CD14-positive monocyte (primary cell): ENCODE results near the gene TMEM185A. TPM values are rescaled to one million over a fixed set of nuclear protein-coding genes. Genes with fewer than 3 reads are reported as not detected.
"Not testable (repeated sequence)": the region's sequence is repeated elsewhere in the genome, so short reads cannot be mapped to it uniquely, and the experiment has no call there.

ENCODE experiments used
- DNase-seq, 3 donors: peaks; one replicate each; pipeline ENCODE4 v3.0.0-alpha.2; 2011 to 2022
- H2AFZ ChIP-seq: 2 replicates; pipeline ENCODE4 v1.6.0; 2012; ENCODE audit warnings: mild to moderate bottlenecking, low read depth, low read length, inconsistent platforms; ENCODE audit not compliant: insufficient read depth, poor library complexity, severe bottlenecking
- H3K27ac ChIP-seq, 2 donors: 1 replicate in 1 of 2; 2 replicates in 1 of 2; pipeline ENCODE4 v1.5.1; 2012 to 2013; ENCODE audit warnings: low read length in 2 of 2, control low read depth in 1 of 2, inconsistent platforms in 1 of 2, low read depth in 1 of 2, mild to moderate bottlenecking in 1 of 2
- H3K27me3 ChIP-seq, 2 donors: one replicate each; pipeline versions ENCODE4 v1.6.0 to v1.6.1; 2011 to 2013; ENCODE audit warnings: low read length in 2 of 2; ENCODE audit not compliant: control insufficient read depth in 2 of 2, insufficient read depth in 2 of 2
- H3K36me3 ChIP-seq, 2 donors: replicated peaks in 1 of 2; 1 replicate in 1 of 2; 2 replicates in 1 of 2; pipeline versions ENCODE4 v1.5.1 to v1.6.1; 2012 to 2013; ENCODE audit warnings: low read length in 2 of 2, control low read depth in 1 of 2, inconsistent platforms in 1 of 2, mild to moderate bottlenecking in 1 of 2; ENCODE audit not compliant: insufficient read depth in 2 of 2, control insufficient read depth in 1 of 2
- H3K4me1 ChIP-seq, 2 donors: 1 replicate in 1 of 2; 2 replicates in 1 of 2; pipeline versions ENCODE4 v1.5.1 to v1.6.1; 2012 to 2013; ENCODE audit warnings: low read length in 2 of 2, control low read depth in 1 of 2, inconsistent platforms in 1 of 2, mild to moderate bottlenecking in 1 of 2, moderate library complexity in 1 of 2; ENCODE audit not compliant: insufficient read depth in 2 of 2, control insufficient read depth in 1 of 2
- H3K4me2 ChIP-seq: replicated peaks from 2 replicates; pipeline ENCODE3; 2012; ENCODE audit warnings: low read length, moderate library complexity, mild to moderate bottlenecking; ENCODE audit not compliant: poor library complexity, severe bottlenecking; ENCODE audit errors: extremely low read depth
- H3K4me3 ChIP-seq, 3 experiments: fragments of 200-600 bp in 1 of 3; sonication (generic) in 1 of 3; replicated peaks in 1 of 3; 1 replicate in 2 of 3; 2 replicates in 1 of 3; pipeline ENCODE4 v1.5.1; 2011 to 2013; ENCODE audit warnings: low read length in 3 of 3, mild to moderate bottlenecking in 3 of 3, control low read depth in 2 of 3, low read depth in 2 of 3, inconsistent platforms in 1 of 3, moderate library complexity in 1 of 3
- H3K79me2 ChIP-seq: 2 replicates; pipeline ENCODE4 v1.6.0; 2012; ENCODE audit warnings: mild to moderate bottlenecking, control low read depth, inconsistent platforms, low read length, moderate library complexity; ENCODE audit not compliant: insufficient read depth
- H3K9ac ChIP-seq: 2 replicates; pipeline ENCODE4 v1.6.0; 2017; ENCODE audit warnings: low read length, mild to moderate bottlenecking; ENCODE audit not compliant: insufficient read depth, poor library complexity, severe bottlenecking
- H3K9me3 ChIP-seq, 2 donors: replicated peaks in 1 of 2; 1 replicate in 1 of 2; 2 replicates in 1 of 2; pipeline versions ENCODE4 v1.5.1 to v1.6.1; 2012 to 2013; ENCODE audit warnings: low read length in 2 of 2, control low read depth in 1 of 2; ENCODE audit not compliant: control insufficient read depth in 1 of 2, insufficient read depth in 1 of 2
- H4K20me1 ChIP-seq: 2 replicates; pipeline ENCODE4 v1.6.0; 2012; ENCODE audit warnings: mild to moderate bottlenecking, low read length, control low read depth, moderate library complexity; ENCODE audit not compliant: insufficient read depth
- H3K27ac Mint-ChIP-seq, 7 donors: one replicate each; pipeline ENCODE4 v1.8.0; 2020; ENCODE audit warnings: mild to moderate bottlenecking in 7 of 7, mixed read lengths in 7 of 7, moderate library complexity in 6 of 7, inconsistent platforms in 2 of 7
- H3K27me3 Mint-ChIP-seq, 3 donors: one replicate each; pipeline ENCODE4 v1.8.0; 2021 to 2022; ENCODE audit warnings: low read depth in 3 of 3, mild to moderate bottlenecking in 3 of 3, mixed read lengths in 3 of 3, moderate library complexity in 3 of 3, inconsistent platforms in 1 of 3
- H3K36me3 Mint-ChIP-seq, 2 donors: one replicate each; pipeline ENCODE4 v1.8.0; 2020; ENCODE audit warnings: mixed read lengths in 2 of 2, inconsistent platforms in 1 of 2, mild to moderate bottlenecking in 1 of 2
- H3K4me1 Mint-ChIP-seq: one replicate; pipeline ENCODE4 v1.8.0; 2020; ENCODE audit warnings: mild to moderate bottlenecking, mixed read lengths
- H3K4me3 Mint-ChIP-seq, 2 donors: one replicate each; pipeline ENCODE4 v1.8.0; 2020; ENCODE audit warnings: mild to moderate bottlenecking in 2 of 2, mixed read lengths in 2 of 2, moderate library complexity in 1 of 2
- H3K9me3 Mint-ChIP-seq, 7 donors: one replicate each; pipeline ENCODE4 v1.8.0; 2020 to 2022; ENCODE audit warnings: mixed read lengths in 7 of 7, mild to moderate bottlenecking in 6 of 7, moderate library complexity in 6 of 7, inconsistent platforms in 2 of 7
- WGBS: methylation state at CpG from one replicate; pipeline ENCODE4 v1.1.5; 2013; ENCODE audit warnings: missing lambda C conversion rate; ENCODE audit not compliant: insufficient coverage; 5-methylcytosine and 5-hydroxymethylcytosine counted together
- intact Hi-C, 2 donors: fragments of 100-400 bp; cut with micrococcal nuclease; formaldehyde crosslinking; loops; one replicate each; pipeline versions ENCODE4 v1.15.0 to v1.15.1; 2023
- polyA plus RNA-seq, 3 donors: library from polyadenylated mRNA; depleted of rRNA in 1 of 3; unstranded in 2 of 3; stranded (reverse) in 1 of 3; fragments of 300-500 nt in 2 of 3; fragments of >200 nt in 1 of 3; fragmentation: Illumina TruSeq in 2 of 3; gene quantifications; 1 replicate in 2 of 3; 2 replicates in 1 of 3; pipeline ENCODE4 v1.2.3, GENCODE V29; 2012 to 2021

The TMEM185A gene
- polyA plus RNA-seq, 3 donors: 9.1 to 12.8 (median 12.0) TPM

- H3K36me3 Mint-ChIP-seq, H3K4me2 ChIP-seq, H3K9me3 Mint-ChIP-seq, H3K4me1 Mint-ChIP-seq, H3K27me3 Mint-ChIP-seq, H3K27me3 ChIP-seq, H4K20me1 ChIP-seq, intact Hi-C loops, H3K79me2 ChIP-seq, H3K9me3 ChIP-seq, H3K4me3 ChIP-seq, H3K4me3 Mint-ChIP-seq, DNase-seq, H2AFZ ChIP-seq, H3K9ac ChIP-seq, H3K36me3 ChIP-seq, H3K4me1 ChIP-seq, H3K27ac ChIP-seq, H3K27ac Mint-ChIP-seq: not testable (repeated sequence)
- WGBS: no CpG with 5 or more reads among the region's 17 CpGs
These were observed 36.4 kb downstream of the TMEM185A start, which contains the start of gene HSFX2 for GRCh38 chrX:149595214-149595613. Gene HSFX2 (minus strand): TSS chrX:149595314. CDS start chrX:149594700, 614 bp downstream.

- H4K20me1 ChIP-seq, H2AFZ ChIP-seq, intact Hi-C loops, H3K9me3 Mint-ChIP-seq, H3K4me3 ChIP-seq, H3K27me3 ChIP-seq, H3K9me3 ChIP-seq, DNase-seq, H3K27ac Mint-ChIP-seq, H3K79me2 ChIP-seq, H3K27me3 Mint-ChIP-seq, H3K4me1 ChIP-seq, H3K9ac ChIP-seq, H3K36me3 Mint-ChIP-seq, H3K4me1 Mint-ChIP-seq, H3K36me3 ChIP-seq, H3K4me3 Mint-ChIP-seq, H3K4me2 ChIP-seq, H3K27ac ChIP-seq: not testable (repeated sequence)
- no CpG with 5 or more reads among the region's 7 CpGs for WGBS
These were observed 40.6 kb downstream of the TMEM185A start for GRCh38 chrX:149590993-149591392.

GRCh38 chrX:149587359-149587758 is 44.2 kb downstream of the TMEM185A start, which contains the start of gene MAGEA9B:
Gene MAGEA9B (minus strand): TSS chrX:149587459. CDS start chrX:149583179, 4,280 bp downstream.
- H3K27me3 Mint-ChIP-seq, H3K27me3 ChIP-seq, H2AFZ ChIP-seq, H3K9me3 Mint-ChIP-seq, H3K4me1 ChIP-seq, H3K4me2 ChIP-seq, H3K9ac ChIP-seq, H4K20me1 ChIP-seq, H3K27ac Mint-ChIP-seq, DNase-seq, H3K4me1 Mint-ChIP-seq, H3K36me3 ChIP-seq, H3K4me3 Mint-ChIP-seq, H3K27ac ChIP-seq, intact Hi-C loops, H3K9me3 ChIP-seq, H3K4me3 ChIP-seq, H3K36me3 Mint-ChIP-seq, H3K79me2 ChIP-seq: not testable (repeated sequence)
- WGBS: no CpG with 5 or more reads among the region's 12 CpGs

- H3K4me2 ChIP-seq, intact Hi-C loops, H3K4me1 Mint-ChIP-seq, H3K9ac ChIP-seq, H3K9me3 ChIP-seq, H2AFZ ChIP-seq, H4K20me1 ChIP-seq, H3K27ac Mint-ChIP-seq, DNase-seq, H3K27me3 Mint-ChIP-seq, H3K4me3 Mint-ChIP-seq, H3K4me3 ChIP-seq, H3K9me3 Mint-ChIP-seq, H3K27me3 ChIP-seq, H3K27ac ChIP-seq, H3K36me3 ChIP-seq, H3K36me3 Mint-ChIP-seq, H3K79me2 ChIP-seq, H3K4me1 ChIP-seq: not testable (repeated sequence)
- WGBS: no CpG with 5 or more reads among the region's 17 CpGs
These were observed 46.0 kb downstream of the TMEM185A start for GRCh38 chrX:149585631-149586030.
